ENCODE data around the gene NFIC. TPM values are rescaled to one million over a fixed set of nuclear protein-coding genes. Genes with fewer than 3 reads are reported as not detected.
"Not testable (repeated sequence)": the region's sequence is repeated elsewhere in the genome, so short reads cannot be mapped to it uniquely, and the experiment has no call there.

NFIC gene
- total RNA-seq, 6 donors from 2014 or later: 96.1 to 175 (median 154) TPM

GRCh38 chr19:3441986-3442329, 75.6 kb downstream of the NFIC start:
- Histone ChIP-seq H3K4me1 (peaks cover 27 to 58% (median 48%) of the 10 kb centered on the region in 4 donors), H3K27ac (peak overlapping the region in 3 of 4 donors; percentile 70 to 80 (median 76)), H3K27me3 (no peaks in the 10 kb centered on the region), H3K9me3 (no peaks in the 10 kb centered on the region), H3K4me3 (no peak overlapping the region), H3K36me3 (peaks cover 3 to 85% (median 43%) of the 10 kb centered on the region in 4 donors)
- DNase-seq (peak in 1 of 2 donors; percentile 62), ATAC-seq (ENCODE audit: low FRiP score in 2 of 2) (no peak)
- no peak for TF ChIP-seq CTCF (IDR thresholded peaks at IDR 0.05)
- TF ChIP-seq POLR2AphosphoS5 (IDR thresholded peaks at IDR 0.05): no peak
- 78 to 79% methylated on average over 13 to 14 of the region's 14 CpGs for WGBS, 2 donors

- Histone ChIP-seq H3K36me3 (peaks cover 3 to 83% (median 38%) of the 10 kb centered on the region in 4 donors), H3K4me1 (peaks cover 27 to 58% (median 48%) of the 10 kb centered on the region in 4 donors), H3K9me3 (no peaks in the 10 kb centered on the region), H3K27ac (peak overlapping the region in 3 of 4 donors; percentile 70 to 80 (median 76)), H3K4me3 (no peak overlapping the region), H3K27me3 (no peaks in the 10 kb centered on the region)
- DNase-seq (peak in 1 of 2 donors; percentile 27), ATAC-seq (ENCODE audit: low FRiP score in 2 of 2) (no peak)
- WGBS, 2 donors: 87 to 94% methylated on average over 8 to 15 of the region's 15 CpGs
- no peak for TF ChIP-seq EP300 (IDR thresholded peaks at IDR 0.05)
- no peak for TF ChIP-seq CTCF (IDR thresholded peaks at IDR 0.05)
- no peak for TF ChIP-seq POLR2A (IDR thresholded peaks at IDR 0.05)
- TF ChIP-seq POLR2AphosphoS5 (IDR thresholded peaks at IDR 0.05): no peak
These were observed 76.2 kb downstream of the NFIC start for GRCh38 chr19:3442487-3443071.

GRCh38 chr19:3443840-3444694, 77.7 kb downstream of the NFIC start:
- no peaks in the 10 kb centered on the region for H3K27me3 ChIP-seq
- H3K36me3 ChIP-seq: peaks cover 3 to 83% (median 41%) of the 10 kb centered on the region in 4 donors
- H3K4me1 ChIP-seq: peaks cover 27 to 58% (median 48%) of the 10 kb centered on the region in 4 donors
- no peak for TF ChIP-seq EP300 (IDR thresholded peaks at IDR 0.05)
- peak in 2 of 6 experiments; percentile 11 to 14 for TF ChIP-seq CTCF (IDR thresholded peaks at IDR 0.05)
- TF ChIP-seq POLR2AphosphoS5 (IDR thresholded peaks at IDR 0.05): peak in 1 of 2 donors; percentile 53
- TF ChIP-seq POLR2A (IDR thresholded peaks at IDR 0.05): no peak
- ATAC-seq (ENCODE audit: low FRiP score in 2 of 2): peak in 1 of 2 donors; percentile 46
- DNase-seq: peak in 1 of 2 donors; percentile 54
- no peak overlapping the region for H3K4me3 ChIP-seq
- no peaks in the 10 kb centered on the region for H3K9me3 ChIP-seq
- peak overlapping the region; percentile 70 to 80 (median 74) for H3K27ac ChIP-seq
- WGBS, 2 donors: 43 to 53% methylated on average over 18 to 23 of the region's 33 CpGs

GRCh38 chr19:3444695-3445234, 78.4 kb downstream of the NFIC start:
- no peak overlapping the region for H3K4me3 ChIP-seq
- peak overlapping the region in 2 of 4 donors; percentile 41 to 85 for H3K27ac ChIP-seq
- ATAC-seq (ENCODE audit: low FRiP score in 2 of 2): no peak
- H3K27me3 ChIP-seq: no peaks in the 10 kb centered on the region
- 70 to 81% methylated on average over 8 to 24 of the region's 24 CpGs for WGBS, 2 donors
- H3K4me1 ChIP-seq: peaks cover 27 to 58% (median 48%) of the 10 kb centered on the region in 4 donors
- DNase-seq: no peak
- H3K36me3 ChIP-seq: peaks cover 3 to 88% (median 48%) of the 10 kb centered on the region in 4 donors
- no peak for TF ChIP-seq POLR2AphosphoS5 (IDR thresholded peaks at IDR 0.05)
- TF ChIP-seq EP300 (IDR thresholded peaks at IDR 0.05): peak in 1 of 4 donors; percentile 45
- no peaks in the 10 kb centered on the region for H3K9me3 ChIP-seq

GRCh38 chr19:3446657-3447056, 80.3 kb downstream of the NFIC start:
- ATAC-seq (ENCODE audit: low FRiP score in 2 of 2); DNase-seq; H3K9me3 ChIP-seq; H3K4me3 ChIP-seq; H3K27me3 ChIP-seq: not testable (repeated sequence)
- peaks cover 3 to 91% (median 47%) of the 10 kb centered on the region in 4 donors for H3K36me3 ChIP-seq
- H3K27ac ChIP-seq: peak overlapping the region in 3 of 4 donors; percentile 48 to 85 (median 57)
- WGBS, 2 donors: 80 to 96% methylated on average over 4 of the region's 4 CpGs
- peaks cover 30 to 61% (median 50%) of the 10 kb centered on the region in 4 donors for H3K4me1 ChIP-seq

Data from upper lobe of left lung (tissue), 6 donors.